Measurements from ENCODE around the gene TMEM101. TPM values are rescaled to one million over a fixed set of nuclear protein-coding genes. Genes with fewer than 3 reads are reported as not detected.
"Not testable (repeated sequence)": the region's sequence is repeated elsewhere in the genome, so short reads cannot be mapped to it uniquely, and the experiment has no call there.

Gene TMEM101
- total RNA-seq, 1 donor from 2014 or later = 23.6 TPM

DNA sequence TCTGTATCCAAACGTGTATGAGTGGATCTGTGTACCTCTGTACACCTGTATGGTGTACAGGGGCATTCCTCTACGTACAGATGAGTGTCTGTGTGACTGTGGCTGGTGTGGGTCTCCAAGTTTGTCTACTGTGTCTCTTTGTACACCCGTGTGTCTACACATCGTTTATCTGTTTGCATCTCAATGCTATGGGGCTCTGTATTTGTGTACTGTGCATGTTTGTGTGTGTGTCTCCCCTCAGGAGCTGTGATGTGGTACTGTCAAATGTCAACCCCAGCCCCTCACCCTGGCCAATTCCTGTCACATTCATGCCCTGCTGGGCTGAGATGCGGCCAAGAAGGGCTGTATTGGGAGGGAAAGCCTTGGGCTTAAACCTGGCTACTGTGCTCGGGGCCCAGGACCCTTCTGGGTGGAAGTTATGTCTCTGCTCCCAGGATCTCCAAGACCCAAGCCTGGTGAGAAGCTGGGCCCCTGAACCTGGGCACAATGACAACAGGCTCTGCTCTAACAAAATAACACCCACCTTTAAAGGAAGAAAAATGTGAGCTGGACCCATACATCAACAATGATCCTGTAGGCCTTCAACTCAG lies 13.8 kb downstream of the TMEM101 start:
- H3K27ac Mint-ChIP-seq (ENCODE audit: unreplicated experiment) = no peak overlapping the region
- no peak for DNase-seq (ENCODE audit: extremely low spot score, unreplicated experiment)
- H3K36me3 Mint-ChIP-seq (ENCODE audit: unreplicated experiment) = no peaks in the 10 kb centered on the region
- peaks cover 2% of the 10 kb centered on the region for H3K27me3 Mint-ChIP-seq (ENCODE audit: unreplicated experiment)
- H3K4me3 Mint-ChIP-seq (ENCODE audit: unreplicated experiment) = no peak overlapping the region
- H3K4me1 Mint-ChIP-seq (ENCODE audit: unreplicated experiment) = peaks cover under 1% of the 10 kb centered on the region
- TF ChIP-seq, protein P1, sequence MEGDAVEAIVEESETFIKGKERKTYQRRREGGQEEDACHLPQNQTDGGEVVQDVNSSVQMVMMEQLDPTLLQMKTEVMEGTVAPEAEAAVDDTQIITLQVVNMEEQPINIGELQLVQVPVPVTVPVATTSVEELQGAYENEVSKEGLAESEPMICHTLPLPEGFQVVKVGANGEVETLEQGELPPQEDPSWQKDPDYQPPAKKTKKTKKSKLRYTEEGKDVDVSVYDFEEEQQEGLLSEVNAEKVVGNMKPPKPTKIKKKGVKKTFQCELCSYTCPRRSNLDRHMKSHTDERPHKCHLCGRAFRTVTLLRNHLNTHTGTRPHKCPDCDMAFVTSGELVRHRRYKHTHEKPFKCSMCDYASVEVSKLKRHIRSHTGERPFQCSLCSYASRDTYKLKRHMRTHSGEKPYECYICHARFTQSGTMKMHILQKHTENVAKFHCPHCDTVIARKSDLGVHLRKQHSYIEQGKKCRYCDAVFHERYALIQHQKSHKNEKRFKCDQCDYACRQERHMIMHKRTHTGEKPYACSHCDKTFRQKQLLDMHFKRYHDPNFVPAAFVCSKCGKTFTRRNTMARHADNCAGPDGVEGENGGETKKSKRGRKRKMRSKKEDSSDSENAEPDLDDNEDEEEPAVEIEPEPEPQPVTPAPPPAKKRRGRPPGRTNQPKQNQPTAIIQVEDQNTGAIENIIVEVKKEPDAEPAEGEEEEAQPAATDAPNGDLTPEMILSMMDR (IDR thresholded peaks at IDR 0.05) = no peak
- no peaks in the 10 kb centered on the region for H3K9me3 Mint-ChIP-seq (ENCODE audit: unreplicated experiment)

DNA sequence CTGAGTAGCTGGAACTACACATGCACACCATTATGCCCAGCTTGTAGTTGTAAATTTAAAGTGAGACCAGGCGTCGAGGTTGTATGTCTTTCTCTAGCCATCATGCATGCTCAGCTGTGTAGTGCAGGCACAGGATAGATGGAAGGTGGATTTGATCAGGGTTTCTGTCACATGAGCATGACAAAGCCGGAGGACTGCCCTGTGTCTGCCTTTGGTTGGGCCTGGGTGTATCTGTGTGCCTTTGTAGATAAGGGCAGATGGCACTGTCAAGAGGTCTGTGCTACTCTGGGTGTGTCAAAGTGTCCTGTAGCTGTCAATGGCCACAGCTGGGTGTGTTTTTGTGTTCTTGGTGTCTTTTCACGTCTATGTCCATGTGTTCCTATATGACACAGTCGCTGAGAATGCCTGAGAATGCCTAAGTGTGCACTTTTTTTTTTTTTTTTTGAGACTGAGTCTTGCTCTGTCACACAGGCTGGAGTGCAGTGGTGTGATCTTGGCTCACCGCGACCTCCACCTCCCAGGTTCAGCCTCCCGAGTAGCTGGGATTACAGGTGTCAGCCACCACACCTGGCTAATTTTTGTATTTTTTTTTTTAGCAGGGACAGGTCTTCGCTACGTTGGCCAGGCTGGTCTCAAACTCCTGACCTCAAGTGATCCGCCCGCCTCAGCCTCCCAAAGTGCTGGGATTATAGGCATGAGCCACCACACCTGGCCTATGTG lies 14.5 kb downstream of the TMEM101 start:
- Mint-ChIP-seq H3K9me3 (ENCODE audit: unreplicated experiment) (no peaks in the 10 kb centered on the region), H3K4me3 (ENCODE audit: unreplicated experiment) (no peak overlapping the region), H3K36me3 (ENCODE audit: unreplicated experiment) (no peaks in the 10 kb centered on the region), H3K27me3 (ENCODE audit: unreplicated experiment) (no peaks in the 10 kb centered on the region), H3K27ac (ENCODE audit: unreplicated experiment) (no peak overlapping the region), H3K4me1 (ENCODE audit: unreplicated experiment) (no peaks in the 10 kb centered on the region)
- DNase-seq (ENCODE audit: extremely low spot score, unreplicated experiment) = no peak
- TF ChIP-seq, protein P1 (IDR thresholded peaks at IDR 0.05) = no peak

DNA sequence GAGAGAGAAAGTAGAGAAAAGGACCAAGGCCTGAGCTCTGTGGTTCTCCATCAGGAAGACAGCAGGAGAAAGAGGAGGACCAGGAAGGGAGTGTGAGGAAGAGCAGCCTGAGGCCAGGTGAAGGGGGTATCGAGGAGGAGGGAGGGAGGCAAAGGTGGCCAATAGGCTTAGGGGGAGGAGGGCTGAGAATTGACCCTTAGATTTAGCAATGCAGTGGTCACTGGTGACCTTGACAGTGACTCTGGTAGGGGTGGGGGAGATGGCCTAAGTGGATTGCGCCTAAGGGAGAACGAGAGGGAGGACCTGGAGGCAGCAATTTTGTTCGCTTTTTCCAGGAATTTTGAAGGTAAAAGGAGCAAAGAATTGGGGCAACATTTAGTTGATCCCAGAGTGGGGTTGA lies 15.7 kb downstream of the TMEM101 start:
- Mint-ChIP-seq H3K27me3 (ENCODE audit: unreplicated experiment) (peaks cover 3% of the 10 kb centered on the region), H3K4me1 (ENCODE audit: unreplicated experiment) (peaks cover 4% of the 10 kb centered on the region), H3K27ac (ENCODE audit: unreplicated experiment) (no peak overlapping the region), H3K4me3 (ENCODE audit: unreplicated experiment) (no peak overlapping the region), H3K9me3 (ENCODE audit: unreplicated experiment) (no peaks in the 10 kb centered on the region), H3K36me3 (ENCODE audit: unreplicated experiment) (no peaks in the 10 kb centered on the region)
- no peak for DNase-seq (ENCODE audit: extremely low spot score, unreplicated experiment)
- TF ChIP-seq, protein P1 (IDR thresholded peaks at IDR 0.05) = no peak

DNA sequence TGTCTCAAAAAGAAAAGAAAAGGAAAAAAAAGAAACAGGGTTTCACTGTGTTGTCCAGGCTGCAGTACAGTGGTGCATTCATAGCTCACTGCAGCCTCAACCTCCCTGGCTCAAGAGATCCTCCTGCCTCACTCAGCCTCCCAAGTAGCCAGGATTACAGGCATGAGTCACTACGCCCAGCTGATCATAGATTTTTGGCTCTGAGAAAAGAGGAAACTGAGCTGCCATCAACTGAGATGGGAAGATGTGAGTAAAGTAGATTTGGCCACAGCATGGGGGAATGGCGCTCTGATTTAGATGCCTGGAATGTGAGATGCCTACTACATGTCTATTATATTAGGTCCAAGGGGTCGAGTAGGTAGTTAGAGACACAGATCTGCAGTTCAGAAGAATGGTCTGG lies 16.2 kb downstream of the TMEM101 start:
- Mint-ChIP-seq H3K9me3 (ENCODE audit: unreplicated experiment) (no peaks in the 10 kb centered on the region), H3K4me3 (ENCODE audit: unreplicated experiment) (no peak overlapping the region), H3K36me3 (ENCODE audit: unreplicated experiment) (no peaks in the 10 kb centered on the region), H3K27ac (ENCODE audit: unreplicated experiment) (peak overlapping the region; percentile 9), H3K27me3 (ENCODE audit: unreplicated experiment) (peaks cover 3% of the 10 kb centered on the region), H3K4me1 (ENCODE audit: unreplicated experiment) (peaks cover 4% of the 10 kb centered on the region)
- no peak for DNase-seq (ENCODE audit: extremely low spot score, unreplicated experiment)
- TF ChIP-seq, protein P1 (IDR thresholded peaks at IDR 0.05) = no peak

DNA sequence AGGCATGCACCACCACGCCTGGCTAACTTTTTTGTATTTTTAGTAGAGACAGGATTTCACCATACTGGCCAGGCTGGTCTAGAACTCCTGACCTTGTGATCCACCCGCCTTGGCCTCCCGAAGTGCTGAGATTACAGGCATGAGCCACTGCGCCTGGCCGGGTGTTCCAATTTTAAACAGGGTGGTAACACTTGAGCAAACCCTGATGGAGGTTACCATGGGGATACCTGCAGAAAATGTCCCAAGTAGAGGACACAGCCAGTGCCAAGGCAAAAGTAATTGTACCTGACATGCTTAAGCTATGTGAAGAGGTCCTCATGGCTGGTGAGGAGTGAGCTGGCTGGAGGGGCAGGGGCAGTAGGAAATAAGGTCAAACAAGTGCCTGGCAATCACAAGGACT lies 17.6 kb downstream of the TMEM101 start:
- not testable (repeated sequence) for H3K4me3 Mint-ChIP-seq (ENCODE audit: unreplicated experiment); DNase-seq (ENCODE audit: extremely low spot score, unreplicated experiment); H3K4me1 Mint-ChIP-seq (ENCODE audit: unreplicated experiment); H3K27ac Mint-ChIP-seq (ENCODE audit: unreplicated experiment); H3K27me3 Mint-ChIP-seq (ENCODE audit: unreplicated experiment); H3K9me3 Mint-ChIP-seq (ENCODE audit: unreplicated experiment); H3K36me3 Mint-ChIP-seq (ENCODE audit: unreplicated experiment)

Measured in osteocyte (in vitro differentiated cells).